ENCODE results near the gene C4B. TPM values are rescaled to one million over a fixed set of nuclear protein-coding genes. Genes with fewer than 3 reads are reported as not detected.
A peak's percentile ranks its signal among the peaks of the same experiment; 100 is the strongest.
"Not testable (repeated sequence)": the region's sequence is repeated elsewhere in the genome, so short reads cannot be mapped to it uniquely, and the experiment has no call there.

The C4B gene
- total and polyA plus RNA-seq, 2 experiments from 2014 or later: 68.9 to 80.0 TPM

DNA sequence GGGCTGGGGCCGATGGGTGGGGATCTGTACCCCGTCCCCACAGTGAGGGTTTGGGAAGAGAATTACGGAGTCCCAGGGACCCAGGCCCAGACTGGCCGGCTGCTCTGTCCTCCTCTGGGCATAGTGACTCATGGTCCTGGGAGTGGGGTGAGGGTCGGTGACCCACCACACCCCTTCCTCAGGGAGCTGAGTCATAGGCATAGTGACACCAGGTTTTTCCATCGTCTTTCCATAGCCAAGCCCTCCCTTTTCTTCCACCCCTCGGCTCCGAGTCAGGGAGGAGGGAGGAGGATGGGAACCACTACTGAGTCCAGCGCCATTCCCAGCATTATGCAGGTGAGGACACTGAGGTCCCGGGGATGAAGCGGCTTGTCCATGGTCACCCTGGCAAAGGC lies 32.5 kb downstream of the C4B start:
- H3K4me1 ChIP-seq (ENCODE audit: insufficient read depth): peaks cover 6% of the 10 kb centered on the region
- no peaks in the 10 kb centered on the region for H3K9me3 ChIP-seq (ENCODE audit: low read depth)
- H4K20me1 ChIP-seq (ENCODE audit: insufficient read depth, poor library complexity, severe bottlenecking): no peaks in the 10 kb centered on the region
- 69% methylated on average over 9 of the region's 11 CpGs for WGBS (ENCODE audit: low lambda C conversion rate, missing lambda C conversion rate)
- H3K4me2 ChIP-seq: no peak overlapping the region
- H3K9me2 ChIP-seq (replicated peaks; ENCODE audit: insufficient read depth): no peaks in the 10 kb centered on the region
- H3K36me3 ChIP-seq (replicated peaks; ENCODE audit: insufficient read depth, low read depth): no peaks in the 10 kb centered on the region
- H2AFZ ChIP-seq: no peak overlapping the region
- no peaks in the 10 kb centered on the region for H3K79me2 ChIP-seq
- no peak overlapping the region for H3K27ac ChIP-seq
- TF ChIP-seq, protein P1, sequence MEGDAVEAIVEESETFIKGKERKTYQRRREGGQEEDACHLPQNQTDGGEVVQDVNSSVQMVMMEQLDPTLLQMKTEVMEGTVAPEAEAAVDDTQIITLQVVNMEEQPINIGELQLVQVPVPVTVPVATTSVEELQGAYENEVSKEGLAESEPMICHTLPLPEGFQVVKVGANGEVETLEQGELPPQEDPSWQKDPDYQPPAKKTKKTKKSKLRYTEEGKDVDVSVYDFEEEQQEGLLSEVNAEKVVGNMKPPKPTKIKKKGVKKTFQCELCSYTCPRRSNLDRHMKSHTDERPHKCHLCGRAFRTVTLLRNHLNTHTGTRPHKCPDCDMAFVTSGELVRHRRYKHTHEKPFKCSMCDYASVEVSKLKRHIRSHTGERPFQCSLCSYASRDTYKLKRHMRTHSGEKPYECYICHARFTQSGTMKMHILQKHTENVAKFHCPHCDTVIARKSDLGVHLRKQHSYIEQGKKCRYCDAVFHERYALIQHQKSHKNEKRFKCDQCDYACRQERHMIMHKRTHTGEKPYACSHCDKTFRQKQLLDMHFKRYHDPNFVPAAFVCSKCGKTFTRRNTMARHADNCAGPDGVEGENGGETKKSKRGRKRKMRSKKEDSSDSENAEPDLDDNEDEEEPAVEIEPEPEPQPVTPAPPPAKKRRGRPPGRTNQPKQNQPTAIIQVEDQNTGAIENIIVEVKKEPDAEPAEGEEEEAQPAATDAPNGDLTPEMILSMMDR (IDR thresholded peaks at IDR 0.05; ENCODE audit: poor library complexity): no peak
- peak; percentile 37 for DNase-seq (ENCODE audit: low spot score)
- no peaks in the 10 kb centered on the region for H3K27me3 ChIP-seq
- H3K4me3 ChIP-seq: no peak overlapping the region

GRCh38 chr6:32047539-32047854 lies 32.9 kb downstream of the C4B start:
- H3K4me3 ChIP-seq: no peak overlapping the region
- 92% methylated on average over 6 of the region's 6 CpGs for WGBS (ENCODE audit: low lambda C conversion rate, missing lambda C conversion rate)
- no peak overlapping the region for H3K4me2 ChIP-seq

DNA sequence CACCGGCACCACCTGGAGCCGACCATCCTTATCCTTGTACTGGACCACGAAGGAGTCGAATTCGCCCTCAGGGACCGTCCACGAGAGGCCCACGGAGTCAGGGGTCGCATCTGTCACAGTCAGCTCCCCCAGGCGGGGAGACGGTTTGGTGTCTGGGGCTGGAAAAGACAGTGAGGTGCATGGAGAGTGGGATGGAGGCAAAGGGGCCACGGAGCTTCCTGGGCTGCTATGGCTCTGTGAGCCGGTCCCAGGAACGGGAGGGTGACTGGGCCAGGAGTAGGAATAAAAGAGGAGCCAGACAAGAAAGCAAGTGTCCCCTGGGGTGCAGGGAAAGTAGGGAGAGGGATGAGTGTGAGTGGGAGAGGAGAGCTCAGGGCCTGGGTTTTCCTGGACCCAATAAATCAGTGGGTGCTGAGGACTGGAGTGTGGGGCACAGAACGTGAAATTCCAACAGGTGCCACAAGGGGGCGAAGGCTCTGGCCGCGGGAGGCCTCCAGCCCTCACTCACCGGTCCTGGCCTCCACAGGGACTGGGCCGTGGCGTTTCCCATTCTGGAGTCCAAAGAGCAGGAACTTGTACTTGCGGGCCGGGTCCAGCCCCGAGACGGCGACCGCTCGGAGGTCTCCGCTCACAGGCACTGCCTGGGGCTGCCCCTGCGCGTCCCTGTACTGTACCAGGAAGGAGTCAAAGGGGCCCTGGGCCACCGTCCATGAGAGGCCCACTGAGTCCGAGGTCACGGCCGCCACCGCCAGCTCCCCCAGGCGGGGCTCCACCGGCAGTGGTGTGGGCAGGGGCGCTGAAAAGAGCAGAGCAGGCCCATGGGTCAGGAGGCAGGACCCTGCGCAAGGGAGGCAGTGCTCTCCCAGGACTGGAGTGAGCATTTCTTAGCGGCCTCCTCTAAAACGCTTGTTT lies 33.5 kb downstream of the C4B start:
- Histone ChIP-seq H3K36me3 (replicated peaks; ENCODE audit: insufficient read depth, low read depth) (no peaks in the 10 kb centered on the region), H3K4me2 (no peak overlapping the region), H3K4me1 (ENCODE audit: insufficient read depth) (peaks cover 6% of the 10 kb centered on the region), H3K9me3 (ENCODE audit: low read depth) (no peaks in the 10 kb centered on the region), H3K27me3 (no peaks in the 10 kb centered on the region), H3K4me3 (no peak overlapping the region), H2AFZ (no peak overlapping the region), H3K27ac (no peak overlapping the region), H4K20me1 (ENCODE audit: insufficient read depth, poor library complexity, severe bottlenecking) (no peaks in the 10 kb centered on the region), H3K9me2 (replicated peaks; ENCODE audit: insufficient read depth) (no peaks in the 10 kb centered on the region), H3K79me2 (no peaks in the 10 kb centered on the region)
- TF ChIP-seq, protein P1 (IDR thresholded peaks at IDR 0.05; ENCODE audit: poor library complexity): peak; percentile 70
- TF ChIP-seq EZH2phosphoT487 (IDR thresholded peaks at IDR 0.05; ENCODE audit: low read depth, severe bottlenecking, unreplicated experiment): no peak
- DNase-seq (ENCODE audit: low spot score): peak; percentile 79
- 61% methylated on average over 40 of the region's 42 CpGs for WGBS (ENCODE audit: low lambda C conversion rate, missing lambda C conversion rate)

More at GRCh38 chr6:32047539-32047854, 32.9 kb downstream of the C4B start:
- H3K9me2 ChIP-seq (replicated peaks; ENCODE audit: insufficient read depth): no peaks in the 10 kb centered on the region
- H2AFZ ChIP-seq: no peak overlapping the region
- no peaks in the 10 kb centered on the region for H3K79me2 ChIP-seq
- H3K36me3 ChIP-seq (replicated peaks; ENCODE audit: insufficient read depth, low read depth): no peaks in the 10 kb centered on the region
- no peaks in the 10 kb centered on the region for H3K9me3 ChIP-seq (ENCODE audit: low read depth)
- DNase-seq (ENCODE audit: low spot score): no peak
- H4K20me1 ChIP-seq (ENCODE audit: insufficient read depth, poor library complexity, severe bottlenecking): no peaks in the 10 kb centered on the region
- no peak overlapping the region for H3K27ac ChIP-seq
- no peak for TF ChIP-seq EZH2 (IDR thresholded peaks at IDR 0.05; ENCODE audit: borderline replicate concordance)
- TF ChIP-seq EZH2phosphoT487 (IDR thresholded peaks at IDR 0.05; ENCODE audit: low read depth, severe bottlenecking, unreplicated experiment): no peak
- TF ChIP-seq, protein P1 (IDR thresholded peaks at IDR 0.05; ENCODE audit: poor library complexity): no peak
- H3K27me3 ChIP-seq: no peaks in the 10 kb centered on the region
- peaks cover 6% of the 10 kb centered on the region for H3K4me1 ChIP-seq (ENCODE audit: insufficient read depth)

DNA sequence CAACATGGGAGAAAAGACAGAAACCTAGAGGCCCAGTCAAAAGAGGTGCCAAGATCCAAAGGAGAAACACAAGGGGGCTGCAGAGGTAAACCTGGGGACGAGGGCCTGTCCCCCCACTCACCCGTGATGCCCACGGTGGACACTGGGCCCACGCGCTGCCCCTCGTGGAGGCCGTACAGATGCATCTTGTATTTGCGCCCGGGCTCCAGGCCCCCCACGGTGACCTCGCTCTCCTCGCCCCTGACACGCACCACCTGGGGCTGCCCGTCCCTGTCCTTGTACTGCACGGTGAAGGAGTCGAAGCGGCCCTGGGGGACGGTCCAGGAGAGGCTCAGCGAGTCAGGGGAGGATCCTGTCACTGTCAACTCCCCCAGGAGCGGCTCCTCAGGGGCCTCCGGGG lies 34.6 kb downstream of the C4B start:
- not testable (repeated sequence) for H3K9me3 ChIP-seq (ENCODE audit: low read depth); H4K20me1 ChIP-seq (ENCODE audit: insufficient read depth, poor library complexity, severe bottlenecking); H3K4me3 ChIP-seq; DNase-seq (ENCODE audit: low spot score); H3K36me3 ChIP-seq (replicated peaks; ENCODE audit: insufficient read depth, low read depth); H3K79me2 ChIP-seq; H3K9me2 ChIP-seq (replicated peaks; ENCODE audit: insufficient read depth); H2AFZ ChIP-seq; H3K27ac ChIP-seq; H3K4me2 ChIP-seq; H3K4me1 ChIP-seq (ENCODE audit: insufficient read depth); H3K27me3 ChIP-seq
- WGBS (ENCODE audit: low lambda C conversion rate, missing lambda C conversion rate): 94% methylated on average over 21 of the region's 21 CpGs

DNA sequence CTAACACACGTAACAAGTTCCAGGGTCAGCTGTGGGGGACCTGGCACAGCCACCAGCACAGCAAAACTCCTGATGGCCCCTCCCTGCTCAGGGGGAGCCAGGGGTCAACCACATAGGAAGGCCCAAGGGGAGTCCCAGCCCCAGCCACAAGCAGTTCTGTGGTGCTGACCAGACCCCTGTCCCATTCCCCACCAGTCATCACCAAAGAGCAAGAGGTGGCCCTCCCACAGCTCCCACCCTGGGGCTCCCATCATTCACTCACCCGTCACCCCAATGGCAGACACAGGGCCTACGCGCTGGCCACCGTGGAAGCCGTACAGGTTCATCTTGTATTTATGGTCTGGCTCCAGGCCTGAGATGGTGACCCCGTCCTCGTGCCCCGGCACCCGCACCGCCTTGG lies 35.1 kb downstream of the C4B start:
- not testable (repeated sequence) for H3K36me3 ChIP-seq (replicated peaks; ENCODE audit: insufficient read depth, low read depth); H3K9me2 ChIP-seq (replicated peaks; ENCODE audit: insufficient read depth); H4K20me1 ChIP-seq (ENCODE audit: insufficient read depth, poor library complexity, severe bottlenecking); H3K4me1 ChIP-seq (ENCODE audit: insufficient read depth); H3K4me2 ChIP-seq; DNase-seq (ENCODE audit: low spot score); H3K9me3 ChIP-seq (ENCODE audit: low read depth); H3K79me2 ChIP-seq; H3K27ac ChIP-seq; H3K4me3 ChIP-seq; H3K27me3 ChIP-seq; H2AFZ ChIP-seq
- 92% methylated on average over 6 of the region's 11 CpGs for WGBS (ENCODE audit: low lambda C conversion rate, missing lambda C conversion rate)
